CD4-positive, CD25-positive, alpha-beta regulatory T cell (primary cell): ENCODE results near the gene ETFBKMT. TPM values are rescaled to one million over a fixed set of nuclear protein-coding genes. Genes with fewer than 3 reads are reported as not detected.

Experiments used
- ATAC-seq, 2 donors: fragments of 150-1000 bp; cut with Tn5 transposase; one replicate each; pipeline ENCODE4 v1.10.0; 2021; ENCODE audit warnings: low read depth in 2 of 2, moderate number of reproducible peaks in 2 of 2, moderate library complexity in 1 of 2
- DNase-seq, 3 donors: peaks; one replicate each; pipeline versions ENCODE4 v3.0.0 to v3.0.0-alpha.2; 2012 to 2022; ENCODE audit warnings: mixed read lengths in 1 of 3
- H3K27ac ChIP-seq: one replicate; pipeline ENCODE4 v1.7.0; 2013; ENCODE audit warnings: mild to moderate bottlenecking, low read length; ENCODE audit not compliant: insufficient read depth, poor library complexity, severe bottlenecking
- H3K27me3 ChIP-seq: one replicate; pipeline ENCODE4 v1.7.0; 2013; ENCODE audit warnings: low read length; ENCODE audit not compliant: control insufficient read depth, insufficient read depth
- H3K36me3 ChIP-seq: one replicate; pipeline ENCODE4 v1.7.0; 2013; ENCODE audit warnings: mild to moderate bottlenecking, low read length, moderate library complexity; ENCODE audit not compliant: control insufficient read depth, insufficient read depth
- H3K4me1 ChIP-seq: 2 replicates; pipeline ENCODE4 v1.7.0; 2013; ENCODE audit warnings: mild to moderate bottlenecking, low read length; ENCODE audit not compliant: insufficient read depth, control insufficient read depth, poor library complexity, severe bottlenecking
- H3K4me3 ChIP-seq: one replicate; pipeline ENCODE4 v1.7.0; 2013; ENCODE audit warnings: low read depth, mild to moderate bottlenecking, low read length, moderate library complexity
- H3K9me3 ChIP-seq, 2 experiments: 1 replicate in 1 of 2; 2 replicates in 1 of 2; pipeline ENCODE4 v1.7.0; 2013; ENCODE audit warnings: low read length in 2 of 2, mild to moderate bottlenecking in 1 of 2, moderate library complexity in 1 of 2; ENCODE audit not compliant: control insufficient read depth in 2 of 2
- H3K27ac Mint-ChIP-seq, 3 donors: one replicate each; pipeline ENCODE4 v1.8.0; 2020 to 2022; ENCODE audit warnings: mild to moderate bottlenecking in 3 of 3, mixed read lengths in 3 of 3, moderate library complexity in 2 of 3
- H3K27me3 Mint-ChIP-seq: one replicate; pipeline ENCODE4 v1.8.0; 2022; ENCODE audit warnings: mild to moderate bottlenecking, mixed read lengths
- H3K36me3 Mint-ChIP-seq: one replicate; pipeline ENCODE4 v1.8.0; 2020; ENCODE audit warnings: mixed read lengths
- H3K4me1 Mint-ChIP-seq, 4 donors: one replicate each; pipeline ENCODE4 v1.8.0; 2020 to 2022; ENCODE audit warnings: mixed read lengths in 4 of 4, mild to moderate bottlenecking in 1 of 4
- H3K4me3 Mint-ChIP-seq, 4 donors: one replicate each; pipeline ENCODE4 v1.8.0; 2020 to 2022; ENCODE audit warnings: mild to moderate bottlenecking in 4 of 4, mixed read lengths in 4 of 4, moderate library complexity in 3 of 4
- H3K9me3 Mint-ChIP-seq, 7 donors: one replicate each; pipeline ENCODE4 v1.8.0; 2020 to 2022; ENCODE audit warnings: mixed read lengths in 7 of 7, mild to moderate bottlenecking in 3 of 7, moderate library complexity in 2 of 7
- polyA plus RNA-seq, 4 donors: library from polyadenylated mRNA; unstranded; fragments of 300-500 nt; fragmentation: Illumina TruSeq; gene quantifications; one replicate each; pipeline ENCODE4 v1.2.3, GENCODE V29; 2021
- total RNA-seq: library from RNA; stranded (reverse); gene quantifications from one replicate; pipeline ENCODE4 v1.2.3, GENCODE V29; 2022

ETFBKMT gene, protein sequence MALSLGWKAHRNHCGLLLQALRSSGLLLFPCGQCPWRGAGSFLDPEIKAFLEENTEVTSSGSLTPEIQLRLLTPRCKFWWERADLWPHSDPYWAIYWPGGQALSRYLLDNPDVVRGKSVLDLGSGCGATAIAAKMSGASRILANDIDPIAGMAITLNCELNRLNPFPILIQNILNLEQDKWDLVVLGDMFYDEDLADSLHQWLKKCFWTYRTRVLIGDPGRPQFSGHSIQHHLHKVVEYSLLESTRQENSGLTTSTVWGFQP
- total RNA-seq (0.52 TPM), polyA plus RNA-seq (1 to 10 TPM in 2 of 4 donors, under 1 TPM in 2; 0.39 to 2.0 (median 1.2) TPM)

- peak; percentile 100 for ATAC-seq
- Histone ChIP-seq H3K27ac (peak within 1 kb of the TSS; percentile 95), H3K9me3 (no peaks in the 10 kb centered on the region), H3K4me1 (peaks cover 6% of the 10 kb centered on the region), H3K4me3 (peak within 1 kb of the TSS; percentile 96), H3K27me3 (no peaks in the 10 kb centered on the region), H3K36me3 (no peaks in the 10 kb centered on the region)
- DNase-seq: peak; percentile 87 to 98 (median 92)
- Mint-ChIP-seq H3K36me3 (peaks cover 5% of the 10 kb centered on the region), H3K9me3 (no peaks in the 10 kb centered on the region), H3K27ac (peak within 1 kb of the TSS; percentile 97 to 98 (median 97)), H3K4me1 (peaks cover 9 to 27% (median 23%) of the 10 kb centered on the region in 4 donors), H3K27me3 (peaks cover 4% of the 10 kb centered on the region), H3K4me3 (peak within 1 kb of the TSS; percentile 93 to 99 (median 96))
These were observed at the start of gene ETFBKMT for GRCh38 chr12:31659087-31659942. TSS of gene ETFBKMT (plus strand) at chr12:31659688. CDS start at chr12:31661954, 2,266 bp downstream.

DNA sequence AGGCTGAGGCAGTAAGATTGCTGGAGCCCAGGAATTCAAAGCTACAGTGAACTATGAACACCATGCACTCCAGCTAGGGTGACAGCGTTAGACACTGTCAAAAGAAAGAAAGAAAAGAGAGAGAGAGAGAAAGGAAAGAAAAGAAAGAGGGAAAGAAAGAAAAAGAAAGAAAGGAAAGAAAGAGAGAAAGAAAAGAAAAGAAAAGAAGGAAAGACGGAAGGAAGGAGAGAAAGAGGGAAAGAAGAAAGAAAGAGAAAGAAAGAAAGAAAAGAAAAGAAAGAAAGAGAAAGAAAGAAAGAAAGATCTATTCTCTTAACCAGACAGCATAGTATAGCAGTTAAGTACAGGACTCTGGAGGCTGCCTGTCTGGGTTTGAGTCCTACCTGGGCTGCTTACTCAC is 46.7 kb upstream of the ETFBKMT start:
- H3K4me3 Mint-ChIP-seq: no peak overlapping the region
- H3K27me3 ChIP-seq: no peaks in the 10 kb centered on the region
- H3K9me3 Mint-ChIP-seq: peaks cover 0 to 8% (median 1%) of the 10 kb centered on the region in 7 donors
- H3K27ac Mint-ChIP-seq: no peak overlapping the region
- H3K4me3 ChIP-seq: no peak overlapping the region
- H3K4me1 Mint-ChIP-seq: no peaks in the 10 kb centered on the region
- H3K9me3 ChIP-seq: peaks cover 6 to 14% of the 10 kb centered on the region in 2 experiments
- H3K36me3 ChIP-seq: no peaks in the 10 kb centered on the region
- H3K27me3 Mint-ChIP-seq: peaks cover 9% of the 10 kb centered on the region
- ATAC-seq (no peak), DNase-seq (no peak)
- H3K27ac ChIP-seq: no peak overlapping the region
- H3K36me3 Mint-ChIP-seq: no peaks in the 10 kb centered on the region
- H3K4me1 ChIP-seq: no peaks in the 10 kb centered on the region

DNA sequence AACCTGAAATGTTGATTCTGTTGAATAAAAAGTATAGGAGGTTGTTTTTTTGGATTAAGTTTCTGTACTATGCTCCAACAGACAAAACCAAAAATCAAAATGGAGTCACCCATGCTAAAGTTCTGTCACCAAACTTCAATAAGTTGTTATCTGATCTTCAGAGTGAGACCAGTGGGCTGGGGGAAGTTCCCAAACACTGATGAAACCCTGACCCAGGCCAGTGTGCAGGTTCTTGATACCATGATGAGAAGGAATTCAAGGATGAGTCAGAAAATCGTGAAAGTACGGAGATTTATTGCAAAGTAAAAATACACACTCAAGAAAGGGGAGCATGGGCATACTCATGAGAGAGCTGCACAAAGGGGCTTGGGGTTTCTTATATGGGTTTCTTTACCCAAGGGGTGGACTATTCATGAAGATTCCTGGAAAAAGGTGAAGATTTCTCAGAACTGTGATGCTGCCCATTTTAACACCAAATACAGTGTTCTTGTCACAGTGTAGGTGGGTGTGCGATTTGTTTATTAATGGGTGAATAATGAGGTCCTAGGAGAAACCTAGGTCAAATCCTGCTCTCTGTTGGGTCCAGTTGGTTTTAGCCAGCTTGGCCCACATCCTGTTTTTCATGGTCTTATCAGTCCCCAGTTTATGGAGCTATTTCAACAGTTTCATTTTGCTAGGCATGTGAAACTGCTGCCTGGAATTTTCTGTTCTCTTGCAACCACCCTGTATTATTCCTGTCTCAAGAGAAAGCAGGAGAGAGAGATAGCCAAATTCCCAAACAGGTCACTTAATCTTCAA is 41.1 kb upstream of the ETFBKMT start:
- Histone ChIP-seq H3K4me3 (no peak overlapping the region), H3K4me1 (no peaks in the 10 kb centered on the region), H3K27me3 (peaks cover 2% of the 10 kb centered on the region), H3K36me3 (no peaks in the 10 kb centered on the region), H3K27ac (no peak overlapping the region), H3K9me3 (no peaks in the 10 kb centered on the region)
- Mint-ChIP-seq H3K9me3 (peaks cover 0 to 1% (median 0%) of the 10 kb centered on the region in 7 donors), H3K27ac (no peak overlapping the region), H3K4me3 (no peak overlapping the region), H3K27me3 (peaks cover 21% of the 10 kb centered on the region), H3K4me1 (no peaks in the 10 kb centered on the region), H3K36me3 (no peaks in the 10 kb centered on the region)
- ATAC-seq: no peak
- DNase-seq: no peak

- H3K36me3 Mint-ChIP-seq: no peaks in the 10 kb centered on the region
- Histone ChIP-seq H3K27me3 (peaks cover 2% of the 10 kb centered on the region), H3K36me3 (no peaks in the 10 kb centered on the region), H3K27ac (no peak overlapping the region), H3K4me1 (no peaks in the 10 kb centered on the region), H3K4me3 (no peak overlapping the region), H3K9me3 (no peaks in the 10 kb centered on the region)
- H3K9me3 Mint-ChIP-seq: peaks cover 0 to 1% (median 0%) of the 10 kb centered on the region in 7 donors
- ATAC-seq (no peak), DNase-seq (no peak)
- no peaks in the 10 kb centered on the region for H3K4me1 Mint-ChIP-seq
- no peak overlapping the region for H3K27ac Mint-ChIP-seq
- H3K4me3 Mint-ChIP-seq: peak overlapping the region in 1 of 4 donors; percentile 10
- H3K27me3 Mint-ChIP-seq: peaks cover 21% of the 10 kb centered on the region
These were observed 39.2 kb upstream of the ETFBKMT start for GRCh38 chr12:31620311-31620710.

DNA sequence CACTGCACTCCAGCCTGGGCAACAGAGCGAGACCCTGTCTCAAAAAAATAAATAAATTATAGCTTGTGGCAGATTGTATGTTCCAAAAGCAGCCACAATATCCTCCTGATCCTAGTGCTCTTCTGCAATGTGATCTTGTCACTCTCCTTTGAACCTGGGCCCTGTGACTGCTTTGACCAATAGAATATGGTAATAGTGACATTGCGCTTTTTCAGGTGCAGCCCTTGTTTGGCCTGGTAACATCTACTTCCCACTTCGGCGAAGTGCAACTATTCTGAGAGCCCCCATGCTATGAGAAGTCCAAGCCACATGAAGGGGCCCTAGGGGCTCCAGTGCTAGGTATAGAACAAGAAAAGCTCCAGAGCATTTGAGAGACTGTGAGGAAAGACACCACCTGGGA is 37.5 kb upstream of the ETFBKMT start:
- DNase-seq (no peak), ATAC-seq (no peak)
- Histone ChIP-seq H3K9me3 (no peaks in the 10 kb centered on the region), H3K4me3 (no peak overlapping the region), H3K4me1 (no peaks in the 10 kb centered on the region), H3K27ac (no peak overlapping the region), H3K27me3 (peaks cover 2% of the 10 kb centered on the region), H3K36me3 (no peaks in the 10 kb centered on the region)
- Mint-ChIP-seq H3K4me3 (no peak overlapping the region), H3K4me1 (no peaks in the 10 kb centered on the region), H3K36me3 (no peaks in the 10 kb centered on the region), H3K9me3 (no peaks in the 10 kb centered on the region), H3K27ac (no peak overlapping the region), H3K27me3 (peaks cover 26% of the 10 kb centered on the region)

DNA sequence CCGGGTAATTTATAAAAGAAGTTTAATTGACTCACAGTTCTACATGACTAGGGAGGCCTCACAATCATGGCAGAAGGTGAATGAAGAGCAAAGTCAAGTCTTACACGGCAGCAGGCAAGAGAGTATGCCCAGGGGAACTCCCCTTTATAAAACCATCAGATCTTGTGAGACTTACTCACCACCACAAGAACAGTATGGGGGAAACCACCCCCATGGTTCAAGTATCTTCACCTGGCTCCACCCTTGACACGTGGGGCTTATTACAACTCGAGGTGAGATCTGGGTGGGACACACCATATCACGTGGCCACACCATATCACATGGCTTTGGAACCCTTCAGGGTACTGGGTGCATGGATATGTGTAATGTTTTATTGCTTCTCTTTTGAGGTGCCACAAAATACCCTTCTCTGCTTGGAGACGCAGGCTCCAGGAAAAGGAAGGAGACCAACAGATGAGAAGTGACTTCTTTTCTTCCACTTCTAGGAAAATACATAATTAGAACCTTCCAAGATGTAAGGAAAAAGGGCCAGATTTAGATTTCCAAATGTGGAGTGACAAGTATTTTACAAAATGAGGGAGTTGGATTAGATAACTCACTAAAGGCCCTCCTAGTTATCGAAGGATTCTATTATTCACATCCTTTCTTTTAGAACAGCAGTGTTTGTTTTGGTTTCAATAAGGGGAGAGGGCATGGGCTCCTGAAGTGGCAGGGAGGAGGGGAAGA is 33.1 kb upstream of the ETFBKMT start:
- H3K36me3 ChIP-seq: no peaks in the 10 kb centered on the region
- no peaks in the 10 kb centered on the region for H3K36me3 Mint-ChIP-seq
- no peaks in the 10 kb centered on the region for H3K9me3 ChIP-seq
- H3K9me3 Mint-ChIP-seq: no peaks in the 10 kb centered on the region
- H3K4me3 Mint-ChIP-seq: no peak overlapping the region
- ATAC-seq (no peak), DNase-seq (no peak)
- H3K27me3 Mint-ChIP-seq: peaks cover 14% of the 10 kb centered on the region
- no peaks in the 10 kb centered on the region for H3K27me3 ChIP-seq
- no peaks in the 10 kb centered on the region for H3K4me1 ChIP-seq
- H3K4me3 ChIP-seq: no peak overlapping the region
- no peak overlapping the region for H3K27ac ChIP-seq
- no peak overlapping the region for H3K27ac Mint-ChIP-seq
- no peaks in the 10 kb centered on the region for H3K4me1 Mint-ChIP-seq

- Histone ChIP-seq H3K27me3 (no peaks in the 10 kb centered on the region), H3K4me3 (no peak overlapping the region), H3K9me3 (no peaks in the 10 kb centered on the region), H3K4me1 (no peaks in the 10 kb centered on the region), H3K27ac (no peak overlapping the region), H3K36me3 (no peaks in the 10 kb centered on the region)
- ATAC-seq: no peak
- Mint-ChIP-seq H3K36me3 (no peaks in the 10 kb centered on the region), H3K4me1 (no peaks in the 10 kb centered on the region), H3K9me3 (no peaks in the 10 kb centered on the region), H3K27ac (no peak overlapping the region), H3K4me3 (no peak overlapping the region), H3K27me3 (peaks cover 7% of the 10 kb centered on the region)
- no peak for DNase-seq
These were observed 31.9 kb upstream of the ETFBKMT start for GRCh38 chr12:31627456-31628054.
